Endothelial cell of umbilical vein (primary cell): ENCODE data around the gene SLC6A2. TPM values are rescaled to one million over a fixed set of nuclear protein-coding genes. Genes with fewer than 3 reads are reported as not detected.

Experiments used
- BruUV-seq: library from RNA; stranded (reverse); fragments of 400-500 nt; replicated peaks from 2 replicates; lab custom pipeline; 2021; lab: Mats Ljungman, UMichigan
- CTCF ChIA-PET: fragments of 300-600, 350-600 bp; sonication (Branson Sonifier 250); formaldehyde crosslinking; loops from one replicate; lab custom pipeline; 2021; ENCODE audit warnings: antibody characterized with exemption, inconsistent platforms; lab: Charles Lee
- POLR2A ChIA-PET: fragments of 300-600, 350-600 bp; sonication (Branson Sonifier 250); formaldehyde crosslinking; loops from one replicate; lab custom pipeline; 2021; ENCODE audit warnings: antibody characterized with exemption, inconsistent platforms; lab: Charles Lee
- DNase-seq: peaks from one replicate; pipeline ENCODE4 v3.0.0-alpha.2; 2011; ENCODE audit warnings: low read depth, low spot score
- FAIRE-seq: peaks from 2 replicates; lab custom pipeline; 2011; peaks lifted over from hg19 to GRCh38; lab: Jason Lieb, UNC
- H2AFZ ChIP-seq: 2 replicates; pipeline ENCODE4 v1.6.0; 2012; ENCODE audit warnings: low read depth, low read length, control low read depth, inconsistent platforms
- H3K27ac ChIP-seq: 2 replicates; pipeline ENCODE4 v1.5.1; 2011; ENCODE audit warnings: low read depth, mild to moderate bottlenecking, control low read depth, low read length, moderate library complexity; ENCODE audit not compliant: insufficient read depth
- H3K27me3 ChIP-seq, 2 experiments: 2 replicates each; pipeline versions ENCODE4 v1.6.0 to v1.6.1; 2011; ENCODE audit warnings: low read length in 2 of 2, mixed read lengths in 1 of 2; ENCODE audit not compliant: control insufficient read depth in 2 of 2, insufficient read depth in 2 of 2
- H3K36me3 ChIP-seq, 2 experiments: 2 replicates in 1 of 2; 3 replicates in 1 of 2; pipeline ENCODE4 v1.5.1; 2011; ENCODE audit warnings: low read length in 2 of 2, mild to moderate bottlenecking in 1 of 2, moderate library complexity in 1 of 2; ENCODE audit not compliant: control insufficient read depth in 2 of 2, insufficient read depth in 2 of 2; ENCODE audit errors: extremely low read depth in 1 of 2
- H3K4me1 ChIP-seq: 3 replicates; pipeline ENCODE4 v1.5.1; 2011; ENCODE audit warnings: mild to moderate bottlenecking, low read length; ENCODE audit not compliant: control insufficient read depth, insufficient read depth; ENCODE audit errors: extremely low read depth
- H3K4me2 ChIP-seq: 2 replicates; pipeline ENCODE4 v1.6.1; 2011; ENCODE audit warnings: low read length, control low read depth, mixed read lengths; ENCODE audit not compliant: insufficient read depth
- H3K4me3 ChIP-seq, 3 experiments: fragments of 200-600 bp in 1 of 3; sonication (generic), shearing (Covaris generic) in 1 of 3; replicated peaks in 1 of 3; 2 replicates each; pipeline ENCODE4 v1.5.1; 2011 to 2016; ENCODE audit warnings: control low read depth in 3 of 3, low read length in 3 of 3, mild to moderate bottlenecking in 2 of 3, inconsistent platforms in 1 of 3, low read depth in 1 of 3, moderate library complexity in 1 of 3; ENCODE audit not compliant: insufficient read depth in 1 of 3
- H3K79me2 ChIP-seq: 2 replicates; pipeline ENCODE4 v1.6.0; 2012; ENCODE audit warnings: low read length, inconsistent platforms; ENCODE audit not compliant: control insufficient read depth, insufficient read depth
- H3K9ac ChIP-seq: replicated peaks from 2 replicates; pipeline ENCODE3; 2011; ENCODE audit warnings: low read length, control low read depth; ENCODE audit not compliant: insufficient read depth; ENCODE audit errors: extremely low read depth
- H3K9me1 ChIP-seq: replicated peaks from 3 replicates; pipeline ENCODE4 v1.6.0; 2011; ENCODE audit warnings: mild to moderate bottlenecking, low read length; ENCODE audit not compliant: control insufficient read depth, insufficient read depth; ENCODE audit errors: extremely low read depth
- H3K9me3 ChIP-seq: replicated peaks from 2 replicates; pipeline ENCODE4 v1.5.1; 2012; ENCODE audit warnings: low read length, inconsistent platforms; ENCODE audit not compliant: control insufficient read depth, insufficient read depth
- H4K20me1 ChIP-seq: replicated peaks from 2 replicates; pipeline ENCODE3; 2011; ENCODE audit warnings: mild to moderate bottlenecking, low read length; ENCODE audit not compliant: control insufficient read depth, insufficient read depth; ENCODE audit errors: extremely low read depth
- EZH2 ChIP-seq: IDR thresholded peaks from 2 replicates; pipeline ENCODE4 v1.6.1; 2012; ENCODE audit warnings: borderline replicate concordance, low read depth, mild to moderate bottlenecking, moderate library complexity, low read length, inconsistent platforms; ENCODE audit not compliant: severe bottlenecking
- FOS ChIP-seq: IDR thresholded peaks from 2 replicates; pipeline ENCODE4 v1.6.1; 2011; ENCODE audit warnings: mild to moderate bottlenecking, low read length, moderate library complexity, borderline replicate concordance; ENCODE audit not compliant: insufficient read depth
- GATA2 ChIP-seq: IDR thresholded peaks from 2 replicates; pipeline ENCODE4 v1.7.0; 2011; ENCODE audit warnings: low read depth, mild to moderate bottlenecking, moderate library complexity, mixed read lengths, low read length; ENCODE audit not compliant: insufficient read length, insufficient read depth
- JUN ChIP-seq: IDR thresholded peaks from 2 replicates; pipeline ENCODE4 v1.6.1; 2011; ENCODE audit warnings: borderline replicate concordance, low read depth; ENCODE audit not compliant: insufficient read length, insufficient read depth
- MYC ChIP-seq: IDR thresholded peaks from one replicate; pipeline ENCODE4 v1.6.1; 2011; ENCODE audit warnings: mild to moderate bottlenecking, low read depth, low read length
- POLR2A ChIP-seq: IDR thresholded peaks from 2 replicates; pipeline ENCODE4 v1.6.1; 2012; ENCODE audit warnings: low read depth, mild to moderate bottlenecking, control low read depth, low read length
- POLR2AphosphoS5 ChIP-seq: IDR thresholded peaks from 2 replicates; pipeline ENCODE4 v1.6.1; 2012; ENCODE audit warnings: low read depth, mild to moderate bottlenecking, control low read depth, low read length, moderate library complexity; ENCODE audit not compliant: insufficient read depth
- dilution Hi-C: fragments of 300-500 bp; cut with MboI; formaldehyde crosslinking; loops from one replicate; pipeline ENCODE4 v1.15.0; 2019; ENCODE audit warnings: low sequenced_read_pairs; ENCODE audit not compliant: extremely low pct_ligation_motif_present
- intact Hi-C: fragments of 100-400 bp; cut with micrococcal nuclease; formaldehyde crosslinking; loops from one replicate; pipeline ENCODE4 v1.10.0; 2022
- polyA plus RNA-seq, 4 experiments: library from polyadenylated mRNA; depleted of rRNA in 3 of 4; stranded (reverse) in 3 of 4; unstranded in 1 of 4; fragments of >200 nt; gene quantifications; 2 replicates each; pipeline versions ENCODE4 v1.2.1 to v1.2.3, GENCODE V29; 2011 to 2012; ENCODE audit warnings: missing spikeins in 1 of 4
- total RNA-seq: library from RNA; stranded (reverse); gene quantifications from 2 replicates; pipeline ENCODE4 v1.2.3, GENCODE V29; 2021
- TF ChIP-seq, protein P1 (sequence below), 2 donors: IDR thresholded peaks; 1 replicate in 1 of 2; 2 replicates in 1 of 2; pipeline ENCODE4 v1.5.1; 2011; ENCODE audit warnings: low read length in 2 of 2, mild to moderate bottlenecking in 2 of 2, moderate library complexity in 2 of 2, control low read depth in 1 of 2, inconsistent platforms in 1 of 2, low read depth in 1 of 2; ENCODE audit not compliant: insufficient read depth in 1 of 2; ENCODE audit errors: extremely low read depth in 1 of 2
- TF ChIP-seq, protein P2 (sequence below): IDR thresholded peaks from 2 replicates; pipeline ENCODE4 v1.6.1; 2011; ENCODE audit not compliant: insufficient read depth, insufficient read length

Gene SLC6A2
- total and polyA plus RNA-seq, 2 donors (not counting 3 experiments of a cell fraction or from before 2014, with no cell fraction given): not detected

DNA sequence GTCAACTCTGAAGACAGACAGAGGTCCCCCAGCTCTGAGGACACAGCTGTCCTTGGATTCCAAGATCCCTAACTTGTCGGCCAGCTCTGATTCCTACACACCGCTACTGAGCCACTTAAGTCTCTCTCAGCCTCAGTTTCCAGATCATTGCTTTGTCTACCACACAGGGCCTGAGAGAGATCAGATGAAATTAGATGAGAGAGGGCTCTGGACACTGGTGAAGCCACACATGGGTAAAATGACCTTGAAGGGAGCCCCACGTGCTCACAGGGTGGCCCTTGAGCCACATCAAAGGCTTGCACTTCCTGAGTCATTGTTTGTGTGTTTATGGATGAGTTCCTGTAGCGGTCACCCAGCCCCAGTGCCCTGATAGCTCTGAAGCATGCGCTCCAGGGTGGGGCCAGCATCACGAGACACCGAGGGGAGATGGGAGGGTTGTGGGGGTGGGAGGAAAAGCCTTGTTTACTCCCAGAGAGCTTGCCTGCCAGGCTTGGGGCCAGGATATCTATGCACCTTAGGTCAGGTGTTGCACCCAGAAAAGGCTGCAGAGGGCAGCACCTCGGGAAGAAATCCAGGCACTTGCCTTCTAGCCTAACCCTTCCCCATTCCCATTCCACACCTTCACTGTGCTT is 32.7 kb upstream of the SLC6A2 start:
- no TSS peak for BruUV-seq
- dilution Hi-C loops: no loop called here
- no peaks in the 10 kb centered on the region for H3K9me3 ChIP-seq
- H3K36me3 ChIP-seq: no peaks in the 10 kb centered on the region
- H4K20me1 ChIP-seq: no peaks in the 10 kb centered on the region
- no peak overlapping the region for H3K9ac ChIP-seq
- H3K9me1 ChIP-seq: no peaks in the 10 kb centered on the region
- no peaks in the 10 kb centered on the region for H3K79me2 ChIP-seq
- ChIA-PET POLR2A (no interaction called here), CTCF (interaction anchor here (1.0 to 1.4 kb wide), 2 partner anchors 14 to 18 kb away, joined by 3 to 4 read pairs; no protein-coding TSS in a partner anchor)
- H3K27ac ChIP-seq: no peak overlapping the region
- TF ChIP-seq, protein P1, sequence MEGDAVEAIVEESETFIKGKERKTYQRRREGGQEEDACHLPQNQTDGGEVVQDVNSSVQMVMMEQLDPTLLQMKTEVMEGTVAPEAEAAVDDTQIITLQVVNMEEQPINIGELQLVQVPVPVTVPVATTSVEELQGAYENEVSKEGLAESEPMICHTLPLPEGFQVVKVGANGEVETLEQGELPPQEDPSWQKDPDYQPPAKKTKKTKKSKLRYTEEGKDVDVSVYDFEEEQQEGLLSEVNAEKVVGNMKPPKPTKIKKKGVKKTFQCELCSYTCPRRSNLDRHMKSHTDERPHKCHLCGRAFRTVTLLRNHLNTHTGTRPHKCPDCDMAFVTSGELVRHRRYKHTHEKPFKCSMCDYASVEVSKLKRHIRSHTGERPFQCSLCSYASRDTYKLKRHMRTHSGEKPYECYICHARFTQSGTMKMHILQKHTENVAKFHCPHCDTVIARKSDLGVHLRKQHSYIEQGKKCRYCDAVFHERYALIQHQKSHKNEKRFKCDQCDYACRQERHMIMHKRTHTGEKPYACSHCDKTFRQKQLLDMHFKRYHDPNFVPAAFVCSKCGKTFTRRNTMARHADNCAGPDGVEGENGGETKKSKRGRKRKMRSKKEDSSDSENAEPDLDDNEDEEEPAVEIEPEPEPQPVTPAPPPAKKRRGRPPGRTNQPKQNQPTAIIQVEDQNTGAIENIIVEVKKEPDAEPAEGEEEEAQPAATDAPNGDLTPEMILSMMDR (IDR thresholded peaks at IDR 0.05; ENCODE audit: extremely low read depth in 1 of 2, insufficient read depth in 1 of 2, low read depth in 1 of 2, low read length in 2 of 2): peak; percentile 4 to 21
- TF ChIP-seq GATA2: no peak
- no peak for DNase-seq
- H3K4me1 ChIP-seq: no peaks in the 10 kb centered on the region
- intact Hi-C loops: no loop called here
- H3K4me2 ChIP-seq: no peak overlapping the region
- FAIRE-seq: no peak
- H2AFZ ChIP-seq: no peak overlapping the region
- no peak overlapping the region for H3K4me3 ChIP-seq
- H3K27me3 ChIP-seq: peaks cover 0 to 4% of the 10 kb centered on the region in 2 experiments

DNA sequence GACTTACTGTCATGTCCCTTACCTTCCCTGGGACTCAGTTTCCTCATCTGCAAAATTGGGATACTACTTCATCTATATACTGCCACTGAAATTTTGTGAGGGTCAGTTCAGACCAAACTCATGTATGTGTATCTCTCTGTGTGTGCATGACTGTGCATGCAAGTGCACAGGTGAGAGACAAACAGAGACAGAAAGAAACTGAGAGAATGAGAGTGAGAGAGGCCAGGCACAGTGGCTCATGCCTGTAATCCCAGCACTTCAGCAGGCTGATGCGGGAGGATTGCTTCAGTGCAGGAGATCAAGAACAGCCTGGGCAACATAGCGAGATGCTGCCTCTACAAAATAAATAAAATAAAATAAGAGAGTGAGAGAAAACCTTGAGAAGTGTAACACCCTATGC is 32.1 kb upstream of the SLC6A2 start:
- no peaks in the 10 kb centered on the region for H3K79me2 ChIP-seq
- ChIA-PET CTCF (interaction anchor here (1.4 kb wide), 1 partner anchor 13 kb away, joined by 4 read pairs; no protein-coding TSS in a partner anchor), POLR2A (no interaction called here)
- H4K20me1 ChIP-seq: no peaks in the 10 kb centered on the region
- no peak for DNase-seq
- no TSS peak for BruUV-seq
- H3K4me3 ChIP-seq: no peak overlapping the region
- H3K36me3 ChIP-seq: no peaks in the 10 kb centered on the region
- no peak overlapping the region for H3K9ac ChIP-seq
- dilution Hi-C loops: no loop called here
- intact Hi-C loops: no loop called here
- no peak overlapping the region for H2AFZ ChIP-seq
- TF ChIP-seq POLR2AphosphoS5 (no peak), FOS (no peak), MYC (no peak), POLR2A (no peak), EZH2 (no peak), GATA2 (no peak), JUN (no peak)
- TF ChIP-seq, protein P1 (IDR thresholded peaks at IDR 0.05; ENCODE audit: extremely low read depth in 1 of 2, insufficient read depth in 1 of 2, low read depth in 1 of 2, low read length in 2 of 2): no peak
- TF ChIP-seq, protein P2, sequence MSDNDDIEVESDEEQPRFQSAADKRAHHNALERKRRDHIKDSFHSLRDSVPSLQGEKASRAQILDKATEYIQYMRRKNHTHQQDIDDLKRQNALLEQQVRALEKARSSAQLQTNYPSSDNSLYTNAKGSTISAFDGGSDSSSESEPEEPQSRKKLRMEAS: no peak
- no peaks in the 10 kb centered on the region for H3K9me3 ChIP-seq
- H3K9me1 ChIP-seq: no peaks in the 10 kb centered on the region
- H3K27me3 ChIP-seq: peaks cover under 1 to 4% of the 10 kb centered on the region in 2 experiments
- FAIRE-seq: no peak
- no peaks in the 10 kb centered on the region for H3K4me1 ChIP-seq
- no peak overlapping the region for H3K27ac ChIP-seq
- H3K4me2 ChIP-seq: no peak overlapping the region
